ENCODE data around the gene PRUNE2. TPM values are rescaled to one million over a fixed set of nuclear protein-coding genes. Genes with fewer than 3 reads are reported as not detected.
"Not testable (repeated sequence)": the region's sequence is repeated elsewhere in the genome, so short reads cannot be mapped to it uniquely, and the experiment has no call there.

PRUNE2 gene
- total RNA-seq, 2 donors from 2014 or later, result 12.1 to 90.0 TPM

DNA sequence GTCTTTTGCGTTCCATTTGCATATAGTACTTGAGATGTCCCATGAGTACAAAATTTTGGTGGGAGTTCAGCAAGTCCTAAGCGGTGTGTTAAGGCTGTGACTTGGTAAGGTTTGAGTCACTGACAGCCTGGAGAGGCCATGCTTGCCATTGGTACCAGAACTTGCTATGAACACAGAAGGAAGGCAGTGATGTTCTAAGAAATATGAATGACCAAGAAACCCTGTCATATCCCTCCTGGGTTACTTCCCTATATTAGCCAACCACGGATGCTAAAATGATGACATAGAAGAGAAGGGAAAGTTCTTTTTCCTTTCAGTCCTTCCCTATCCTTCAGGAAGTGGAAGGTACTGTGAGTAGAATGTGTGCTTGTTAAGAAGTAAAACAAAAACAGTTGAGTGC lies 310.3 kb downstream of the PRUNE2 start:
- Histone ChIP-seq H3K36me3 (no peaks in the 10 kb centered on the region), H3K4me1 (no peaks in the 10 kb centered on the region), H3K4me3 (no peak overlapping the region), H3K27ac (no peak overlapping the region), H3K9me3 (no peaks in the 10 kb centered on the region), H3K9ac (ENCODE audit: low read depth in 2 of 2, low read length in 2 of 2) (no peak overlapping the region), H3K27me3 (no peaks in the 10 kb centered on the region)
- TF ChIP-seq, protein P1, sequence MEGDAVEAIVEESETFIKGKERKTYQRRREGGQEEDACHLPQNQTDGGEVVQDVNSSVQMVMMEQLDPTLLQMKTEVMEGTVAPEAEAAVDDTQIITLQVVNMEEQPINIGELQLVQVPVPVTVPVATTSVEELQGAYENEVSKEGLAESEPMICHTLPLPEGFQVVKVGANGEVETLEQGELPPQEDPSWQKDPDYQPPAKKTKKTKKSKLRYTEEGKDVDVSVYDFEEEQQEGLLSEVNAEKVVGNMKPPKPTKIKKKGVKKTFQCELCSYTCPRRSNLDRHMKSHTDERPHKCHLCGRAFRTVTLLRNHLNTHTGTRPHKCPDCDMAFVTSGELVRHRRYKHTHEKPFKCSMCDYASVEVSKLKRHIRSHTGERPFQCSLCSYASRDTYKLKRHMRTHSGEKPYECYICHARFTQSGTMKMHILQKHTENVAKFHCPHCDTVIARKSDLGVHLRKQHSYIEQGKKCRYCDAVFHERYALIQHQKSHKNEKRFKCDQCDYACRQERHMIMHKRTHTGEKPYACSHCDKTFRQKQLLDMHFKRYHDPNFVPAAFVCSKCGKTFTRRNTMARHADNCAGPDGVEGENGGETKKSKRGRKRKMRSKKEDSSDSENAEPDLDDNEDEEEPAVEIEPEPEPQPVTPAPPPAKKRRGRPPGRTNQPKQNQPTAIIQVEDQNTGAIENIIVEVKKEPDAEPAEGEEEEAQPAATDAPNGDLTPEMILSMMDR (IDR thresholded peaks at IDR 0.05), result no peak
- no peak for DNase-seq
- intact Hi-C loops (cut with DNase I), result no loop called here

DNA sequence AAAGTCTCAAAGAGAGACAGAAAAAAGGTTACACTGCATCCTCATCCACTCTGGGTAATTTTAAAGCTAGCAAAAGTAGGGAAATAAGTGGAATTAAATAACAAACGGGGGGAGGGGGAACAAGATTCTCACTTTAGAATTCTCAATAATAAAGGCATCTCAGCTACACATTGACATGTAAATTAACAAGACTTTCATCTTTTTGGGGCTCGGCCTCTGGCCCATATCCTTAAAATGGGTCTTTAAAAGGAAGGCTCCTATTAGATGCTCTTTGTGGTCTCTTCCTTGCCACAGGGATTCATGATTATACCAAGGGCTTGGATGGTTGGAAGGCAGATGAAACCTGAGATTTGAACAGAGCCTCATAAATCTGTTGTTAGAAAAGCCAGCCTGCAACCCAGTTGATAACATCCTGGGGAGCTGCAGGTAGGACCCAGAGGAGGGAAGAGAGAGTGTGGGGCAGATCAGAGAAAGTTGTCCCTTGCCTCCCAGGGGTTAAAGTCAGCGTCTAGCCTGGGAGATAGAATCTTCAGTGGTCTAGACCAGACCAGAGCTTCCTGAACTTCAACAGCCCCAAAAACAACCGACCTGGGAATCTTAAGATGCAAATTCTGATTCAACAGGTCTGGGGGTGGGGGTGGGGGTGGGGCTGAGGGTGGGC lies 311.0 kb downstream of the PRUNE2 start:
- intact Hi-C loops (cut with DNase I), result no loop called here
- Histone ChIP-seq H3K4me1 (no peaks in the 10 kb centered on the region), H3K9me3 (no peaks in the 10 kb centered on the region), H3K27ac (no peak overlapping the region), H3K9ac (ENCODE audit: low read depth in 2 of 2, low read length in 2 of 2) (no peak overlapping the region), H3K27me3 (no peaks in the 10 kb centered on the region), H3K4me3 (no peak overlapping the region), H3K36me3 (no peaks in the 10 kb centered on the region)
- TF ChIP-seq, protein P1 (IDR thresholded peaks at IDR 0.05), result no peak
- no peak for DNase-seq

DNA sequence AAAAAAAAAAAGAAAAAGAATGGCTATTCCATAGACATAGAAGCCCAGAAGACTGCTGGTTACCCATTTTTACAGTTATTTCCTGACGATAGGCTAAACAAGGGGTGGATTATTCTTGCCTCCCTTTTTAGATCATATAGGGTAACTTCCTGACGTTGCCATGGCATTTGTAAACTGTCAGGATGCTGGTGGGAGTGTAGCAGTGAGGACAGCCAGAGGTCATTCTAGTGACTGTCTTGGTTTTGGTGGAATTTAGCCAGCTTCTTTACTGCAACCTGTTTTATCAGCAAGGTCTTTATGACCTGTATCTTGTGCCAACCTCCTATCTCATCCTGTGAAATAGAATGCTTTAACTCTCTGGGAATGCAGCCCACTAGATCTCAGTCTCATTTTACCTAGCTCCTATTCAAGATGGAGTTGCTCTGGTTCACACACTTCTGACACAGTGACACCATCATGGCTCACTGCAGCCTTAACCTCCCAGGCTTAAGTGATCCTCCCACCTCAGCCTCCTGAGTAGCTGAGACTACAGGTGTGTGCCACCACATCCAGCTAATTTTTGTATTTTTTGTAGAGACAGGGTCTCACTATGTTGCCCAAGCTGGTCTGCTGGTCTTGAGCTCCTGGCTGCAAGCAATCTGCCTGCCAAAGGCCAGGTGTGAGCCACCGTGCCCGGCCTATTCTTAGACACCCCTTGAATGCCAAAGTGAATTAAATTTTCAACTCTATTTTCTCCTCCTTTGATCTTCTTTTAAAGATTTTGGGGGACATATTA lies 311.8 kb downstream of the PRUNE2 start:
- H3K27ac ChIP-seq; H3K9ac ChIP-seq (ENCODE audit: low read depth in 2 of 2, low read length in 2 of 2); DNase-seq; H3K4me3 ChIP-seq; H3K9me3 ChIP-seq; H3K4me1 ChIP-seq; H3K27me3 ChIP-seq; H3K36me3 ChIP-seq; intact Hi-C loops (cut with DNase I): not testable (repeated sequence)

DNA sequence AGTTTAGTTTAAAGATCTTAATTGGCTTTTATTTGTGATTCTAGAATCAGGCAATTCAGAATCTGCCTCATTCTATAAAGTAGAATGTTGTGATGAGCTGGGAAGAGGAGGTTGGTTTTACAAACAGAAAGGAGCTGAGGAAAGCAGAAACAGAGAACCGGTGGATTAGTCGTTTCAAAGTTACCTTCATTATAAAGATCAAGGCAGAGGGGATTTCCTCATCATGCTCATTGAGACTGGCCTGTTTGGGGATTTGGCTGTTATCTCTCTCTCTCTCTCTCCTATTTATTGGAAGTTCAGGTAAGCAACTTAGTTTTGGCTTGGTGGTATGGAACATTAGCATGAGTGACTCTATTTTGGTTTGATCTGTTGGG lies 313.0 kb downstream of the PRUNE2 start:
- intact Hi-C loops (cut with DNase I), result no loop called here
- no peaks in the 10 kb centered on the region for H3K27me3 ChIP-seq
- TF ChIP-seq, protein P1 (IDR thresholded peaks at IDR 0.05), result no peak
- no peak overlapping the region for H3K4me3 ChIP-seq
- no peak for DNase-seq
- no peaks in the 10 kb centered on the region for H3K4me1 ChIP-seq
- H3K9ac ChIP-seq (ENCODE audit: low read depth in 2 of 2, low read length in 2 of 2), result no peak overlapping the region
- H3K27ac ChIP-seq, result no peak overlapping the region
- no peaks in the 10 kb centered on the region for H3K9me3 ChIP-seq
- H3K36me3 ChIP-seq, result no peaks in the 10 kb centered on the region

DNA sequence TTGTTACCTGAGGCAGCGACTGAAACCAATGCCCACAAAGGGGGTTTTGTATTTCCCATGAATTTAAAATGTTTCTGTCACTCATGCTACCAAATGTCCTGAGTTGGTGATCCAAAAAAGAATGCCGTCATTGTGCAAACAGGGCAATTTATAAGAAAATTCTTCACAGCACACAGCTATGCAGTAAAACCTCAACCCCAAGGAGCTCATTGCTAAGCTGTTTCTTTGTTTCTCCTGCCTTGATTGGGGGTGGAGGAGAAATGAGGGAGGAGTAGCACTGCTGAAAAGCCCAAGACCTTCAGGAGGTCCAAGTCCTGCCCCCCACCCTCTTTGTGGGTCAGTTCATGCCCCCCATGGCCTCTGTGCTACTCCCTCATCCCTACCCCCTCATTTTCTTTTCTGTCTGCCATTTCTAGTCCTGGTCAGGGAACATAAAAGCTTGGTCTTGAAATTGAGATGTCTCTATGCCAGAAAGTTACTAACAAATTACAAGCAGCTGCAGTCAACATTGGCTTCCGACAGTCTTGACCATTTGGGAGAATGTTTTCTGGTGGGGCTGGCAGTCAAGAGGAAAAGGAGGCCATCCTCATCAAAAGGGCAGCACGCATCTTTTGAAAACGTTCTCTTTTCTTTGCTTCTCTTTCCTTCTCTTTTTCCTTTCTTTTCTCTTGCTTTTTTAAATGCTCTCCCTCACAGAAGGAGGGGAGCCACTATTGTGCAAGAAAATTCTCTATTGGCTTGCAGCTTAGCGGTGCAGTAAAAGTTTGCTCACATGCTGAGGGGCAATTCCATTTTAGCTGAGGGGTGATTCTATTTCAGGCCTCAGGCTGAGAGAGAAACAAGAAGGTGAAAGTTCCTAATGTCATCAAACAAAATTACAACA lies 313.6 kb downstream of the PRUNE2 start:
- TF ChIP-seq, protein P1 (IDR thresholded peaks at IDR 0.05), result no peak
- H3K27ac ChIP-seq, result no peak overlapping the region
- H3K36me3 ChIP-seq, result no peaks in the 10 kb centered on the region
- H3K9me3 ChIP-seq, result no peaks in the 10 kb centered on the region
- DNase-seq, result no peak
- intact Hi-C loops (cut with DNase I), result no loop called here
- no peaks in the 10 kb centered on the region for H3K4me1 ChIP-seq
- H3K9ac ChIP-seq (ENCODE audit: low read depth in 2 of 2, low read length in 2 of 2), result no peak overlapping the region
- no peak overlapping the region for H3K4me3 ChIP-seq
- H3K27me3 ChIP-seq, result no peaks in the 10 kb centered on the region
